ENCODE results near the gene PLPP2. TPM values are rescaled to one million over a fixed set of nuclear protein-coding genes. Genes with fewer than 3 reads are reported as not detected.
"Not testable (repeated sequence)": the region's sequence is repeated elsewhere in the genome, so short reads cannot be mapped to it uniquely, and the experiment has no call there.

Gene PLPP2
- total RNA-seq, 2 experiments from 2014 or later: 0.03 to 0.80 TPM

GRCh38 chr19:271856-272255 lies 19.3 kb downstream of the PLPP2 start:
- Histone ChIP-seq H3K4me3 (ENCODE audit: low read depth, low read length, poor library complexity, severe bottlenecking) (no peak overlapping the region), H3K79me2 (ENCODE audit: insufficient read depth, low read depth, low read length) (no peaks in the 10 kb centered on the region), H3K9me2 (ENCODE audit: insufficient read depth, low read length) (no peaks in the 10 kb centered on the region), H2AFZ (ENCODE audit: low read length) (no peak overlapping the region), H3K27ac (ENCODE audit: low read depth, low read length, poor library complexity, severe bottlenecking) (no peak overlapping the region), H3K36me3 (ENCODE audit: insufficient read depth, low read length) (no peaks in the 10 kb centered on the region), H3K4me2 (ENCODE audit: low read length) (no peak overlapping the region), H3K9me3 (ENCODE audit: low read length) (no peaks in the 10 kb centered on the region), H4K20me1 (ENCODE audit: insufficient read depth, low read length) (no peaks in the 10 kb centered on the region), H3K4me1 (ENCODE audit: insufficient read depth, low read length, poor library complexity, severe bottlenecking) (no peaks in the 10 kb centered on the region)
- DNase-seq (ENCODE audit: low spot score): no peak
- intact Hi-C loops (cut with micrococcal nuclease; ENCODE audit: unreplicated experiment): no loop called here
- TF ChIP-seq CTCF (conservative IDR thresholded peaks at IDR 0.05; ENCODE audit: low read length): no peak
- TF ChIP-seq EZH2phosphoT487 (IDR thresholded peaks at IDR 0.05; ENCODE audit: borderline replicate concordance, low read depth, low read length): no peak
- BruUV-seq (replicated peaks): no TSS peak
- CTCF ChIA-PET (ENCODE audit: unreplicated experiment): no interaction called here
- POLR2A ChIA-PET: no interaction called here

DNA sequence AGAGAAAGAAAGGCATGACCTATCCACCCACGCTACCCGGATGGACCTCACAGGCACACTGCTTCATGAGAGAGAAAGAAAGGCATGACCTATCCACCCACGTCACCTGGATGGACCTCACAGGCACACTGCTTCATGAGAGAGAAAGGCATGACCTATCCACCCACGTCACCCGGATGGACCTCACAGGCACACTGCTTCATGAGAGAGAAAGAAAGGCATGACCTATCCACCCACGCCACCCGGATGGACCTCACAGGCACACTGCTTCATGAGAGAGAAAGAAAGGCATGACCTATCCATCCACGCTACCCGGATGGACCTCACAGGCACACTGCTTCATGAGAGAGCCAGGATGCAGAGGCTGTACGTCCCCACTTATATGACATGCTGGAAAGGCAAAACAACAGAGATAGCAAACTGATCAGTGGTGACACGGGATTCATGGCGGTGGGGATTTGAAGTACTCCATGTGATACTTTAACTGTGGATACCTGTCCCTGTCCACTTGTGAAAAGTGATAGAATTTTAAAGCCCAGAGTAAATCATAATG lies 20.4 kb downstream of the PLPP2 start:
- H3K4me1 ChIP-seq (ENCODE audit: insufficient read depth, low read length, poor library complexity, severe bottlenecking); intact Hi-C loops (cut with micrococcal nuclease; ENCODE audit: unreplicated experiment); H3K36me3 ChIP-seq (ENCODE audit: insufficient read depth, low read length); H2AFZ ChIP-seq (ENCODE audit: low read length); H3K4me3 ChIP-seq (ENCODE audit: low read depth, low read length, poor library complexity, severe bottlenecking); H3K79me2 ChIP-seq (ENCODE audit: insufficient read depth, low read depth, low read length); H4K20me1 ChIP-seq (ENCODE audit: insufficient read depth, low read length); H3K4me2 ChIP-seq (ENCODE audit: low read length); H3K9me2 ChIP-seq (ENCODE audit: insufficient read depth, low read length); BruUV-seq (replicated peaks); DNase-seq (ENCODE audit: low spot score); CTCF ChIA-PET (ENCODE audit: unreplicated experiment); POLR2A ChIA-PET; H3K27ac ChIP-seq (ENCODE audit: low read depth, low read length, poor library complexity, severe bottlenecking); H3K9me3 ChIP-seq (ENCODE audit: low read length): not testable (repeated sequence)

GRCh38 chr19:269241-269640 lies 22.0 kb downstream of the PLPP2 start:
- Histone ChIP-seq H3K79me2 (ENCODE audit: insufficient read depth, low read depth, low read length) (no peaks in the 10 kb centered on the region), H3K36me3 (ENCODE audit: insufficient read depth, low read length) (no peaks in the 10 kb centered on the region), H3K9me2 (ENCODE audit: insufficient read depth, low read length) (no peaks in the 10 kb centered on the region), H3K4me3 (ENCODE audit: low read depth, low read length, poor library complexity, severe bottlenecking) (no peak overlapping the region), H2AFZ (ENCODE audit: low read length) (no peak overlapping the region), H3K27ac (ENCODE audit: low read depth, low read length, poor library complexity, severe bottlenecking) (no peak overlapping the region), H3K9me3 (ENCODE audit: low read length) (no peaks in the 10 kb centered on the region), H4K20me1 (ENCODE audit: insufficient read depth, low read length) (no peaks in the 10 kb centered on the region), H3K4me1 (ENCODE audit: insufficient read depth, low read length, poor library complexity, severe bottlenecking) (no peaks in the 10 kb centered on the region), H3K4me2 (ENCODE audit: low read length) (no peak overlapping the region)
- no peak for TF ChIP-seq EZH2phosphoT487 (IDR thresholded peaks at IDR 0.05; ENCODE audit: borderline replicate concordance, low read depth, low read length)
- no peak for DNase-seq (ENCODE audit: low spot score)
- CTCF ChIA-PET (ENCODE audit: unreplicated experiment): no interaction called here
- intact Hi-C loops (cut with micrococcal nuclease; ENCODE audit: unreplicated experiment): no loop called here
- BruUV-seq (replicated peaks): no TSS peak
- POLR2A ChIA-PET: no interaction called here

GRCh38 chr19:262125-262524 lies 29.1 kb downstream of the PLPP2 start:
- H2AFZ ChIP-seq (ENCODE audit: low read length): no peak overlapping the region
- ChIA-PET POLR2A (no interaction called here), CTCF (ENCODE audit: unreplicated experiment) (no interaction called here)
- H3K79me2 ChIP-seq (ENCODE audit: insufficient read depth, low read depth, low read length): no peaks in the 10 kb centered on the region
- no peaks in the 10 kb centered on the region for H3K9me3 ChIP-seq (ENCODE audit: low read length)
- no peaks in the 10 kb centered on the region for H4K20me1 ChIP-seq (ENCODE audit: insufficient read depth, low read length)
- H3K4me1 ChIP-seq (ENCODE audit: insufficient read depth, low read length, poor library complexity, severe bottlenecking): no peaks in the 10 kb centered on the region
- no peak for DNase-seq (ENCODE audit: low spot score)
- H3K36me3 ChIP-seq (ENCODE audit: insufficient read depth, low read length): no peaks in the 10 kb centered on the region
- no peak overlapping the region for H3K27ac ChIP-seq (ENCODE audit: low read depth, low read length, poor library complexity, severe bottlenecking)
- H3K4me3 ChIP-seq (ENCODE audit: low read depth, low read length, poor library complexity, severe bottlenecking): no peak overlapping the region
- BruUV-seq (replicated peaks): no TSS peak
- no peak overlapping the region for H3K4me2 ChIP-seq (ENCODE audit: low read length)
- TF ChIP-seq CTCF (conservative IDR thresholded peaks at IDR 0.05; ENCODE audit: low read length) (no peak), EZH2phosphoT487 (IDR thresholded peaks at IDR 0.05; ENCODE audit: borderline replicate concordance, low read depth, low read length) (no peak)
- intact Hi-C loops (cut with micrococcal nuclease; ENCODE audit: unreplicated experiment): no loop called here
- H3K9me2 ChIP-seq (ENCODE audit: insufficient read depth, low read length): no peaks in the 10 kb centered on the region

DNA sequence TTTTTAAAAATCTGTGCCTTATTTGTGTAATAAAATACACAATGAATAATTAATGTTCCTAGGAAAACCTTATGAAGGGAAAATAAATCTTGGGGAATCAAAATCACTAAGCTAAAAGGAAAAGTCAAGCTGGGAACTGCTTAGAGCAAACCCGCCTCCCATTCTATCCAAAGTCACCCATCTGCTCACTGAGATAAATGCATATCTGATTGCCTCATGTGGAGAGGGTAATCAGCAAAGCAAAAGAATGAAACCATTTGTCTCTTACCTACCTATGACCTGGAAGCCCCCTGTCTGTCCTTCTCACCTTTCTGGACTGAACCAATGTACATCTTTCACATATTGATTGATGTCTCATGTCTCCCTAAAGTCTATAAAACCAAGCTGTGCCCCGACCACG lies 34.4 kb downstream of the PLPP2 start:
- H3K4me3 ChIP-seq (ENCODE audit: low read depth, low read length, poor library complexity, severe bottlenecking); H2AFZ ChIP-seq (ENCODE audit: low read length); H3K9me3 ChIP-seq (ENCODE audit: low read length); BruUV-seq (replicated peaks); H4K20me1 ChIP-seq (ENCODE audit: insufficient read depth, low read length); H3K4me1 ChIP-seq (ENCODE audit: insufficient read depth, low read length, poor library complexity, severe bottlenecking); H3K4me2 ChIP-seq (ENCODE audit: low read length); H3K27ac ChIP-seq (ENCODE audit: low read depth, low read length, poor library complexity, severe bottlenecking); H3K9me2 ChIP-seq (ENCODE audit: insufficient read depth, low read length); H3K79me2 ChIP-seq (ENCODE audit: insufficient read depth, low read depth, low read length); intact Hi-C loops (cut with micrococcal nuclease; ENCODE audit: unreplicated experiment); DNase-seq (ENCODE audit: low spot score); H3K36me3 ChIP-seq (ENCODE audit: insufficient read depth, low read length); CTCF ChIA-PET (ENCODE audit: unreplicated experiment): not testable (repeated sequence)
- POLR2A ChIA-PET: interaction anchor here (0.6 kb wide), 1 partner anchor 22 kb away, joined by 3 read pairs; no protein-coding TSS in a partner anchor

All from OCI-LY7 (cell line).